Neural progenitor cell (in vitro differentiated cells): ENCODE data around the gene TOGARAM1. TPM values are rescaled to one million over a fixed set of nuclear protein-coding genes. Genes with fewer than 3 reads are reported as not detected.

ENCODE experiments used
- DNase-seq: peaks from one replicate; pipeline ENCODE4 v3.0.0-alpha.2; 2016; ENCODE audit warnings: low spot score
- H2AFZ ChIP-seq: fragments of 200-600 bp; sonication (generic); replicated peaks from 2 replicates; pipeline ENCODE4 v1.6.1; 2016; ENCODE audit warnings: antibody characterized with exemption
- H3F3A ChIP-seq: fragments of 200-600 bp; sonication (generic); 2 replicates; pipeline ENCODE4 v1.6.1; 2016; ENCODE audit warnings: antibody characterized with exemption, low read depth
- H3K27ac ChIP-seq: fragments of 200-600 bp; sonication (generic); 2 replicates; pipeline ENCODE4 v1.5.1; 2016; ENCODE audit warnings: mild to moderate bottlenecking
- H3K27me3 ChIP-seq: fragments of 200-600 bp; sonication (generic); 2 replicates; pipeline ENCODE4 v1.6.1; 2016; ENCODE audit warnings: mild to moderate bottlenecking, moderate library complexity
- H3K36me3 ChIP-seq: fragments of 200-600 bp; sonication (generic); 2 replicates; pipeline ENCODE4 v1.5.1; 2016
- H3K4me1 ChIP-seq: fragments of 200-600 bp; sonication (generic); 2 replicates; pipeline ENCODE4 v1.6.1; 2016; ENCODE audit warnings: mixed run types
- H3K4me2 ChIP-seq: fragments of 200-600 bp; sonication (generic); 2 replicates; pipeline ENCODE4 v1.6.1; 2016
- H3K4me3 ChIP-seq: fragments of 200-600 bp; sonication (generic); 2 replicates; pipeline ENCODE4 v1.5.1; 2016
- H3K79me2 ChIP-seq: fragments of 200-600 bp; sonication (generic); 2 replicates; pipeline ENCODE4 v1.6.1; 2016; ENCODE audit warnings: low read depth
- H3K9ac ChIP-seq: fragments of 200-600 bp; sonication (generic); 2 replicates; pipeline ENCODE4 v1.6.1; 2016
- H3K9me3 ChIP-seq: fragments of 200-600 bp; sonication (generic); 2 replicates; pipeline ENCODE4 v1.5.1; 2016; ENCODE audit warnings: low read depth
- H4K20me1 ChIP-seq: fragments of 200-600 bp; sonication (generic); 2 replicates; pipeline ENCODE4 v1.6.1; 2016; ENCODE audit warnings: low read depth
- H3K27ac Mint-ChIP-seq: 3 replicates; pipeline ENCODE4 v1.8.0; 2021; ENCODE audit warnings: mixed read lengths
- H3K27me3 Mint-ChIP-seq: 2 replicates; pipeline ENCODE4 v1.8.0; 2022; ENCODE audit warnings: low read depth, mild to moderate bottlenecking, inconsistent platforms, moderate library complexity, mixed read lengths; ENCODE audit not compliant: insufficient read depth
- H3K36me3 Mint-ChIP-seq: 3 replicates; pipeline ENCODE4 v1.8.0; 2021; ENCODE audit warnings: mixed read lengths
- H3K4me1 Mint-ChIP-seq: 3 replicates; pipeline ENCODE4 v1.8.0; 2021; ENCODE audit warnings: mixed read lengths
- H3K4me3 Mint-ChIP-seq: 3 replicates; pipeline ENCODE4 v1.8.0; 2021; ENCODE audit warnings: mild to moderate bottlenecking, moderate library complexity, mixed read lengths
- H3K9me3 Mint-ChIP-seq: 3 replicates; pipeline ENCODE4 v1.8.0; 2020; ENCODE audit warnings: mixed read lengths
- EZH2 ChIP-seq: fragments of 200-600 bp; sonication (generic); IDR thresholded peaks from 2 replicates; pipeline ENCODE4 v1.6.1; 2017; ENCODE audit warnings: antibody characterized with exemption, mild to moderate bottlenecking, moderate library complexity
- EZH2phosphoT487 ChIP-seq: fragments of 200-600 bp; sonication (generic); IDR thresholded peaks from 2 replicates; pipeline ENCODE4 v1.6.1; 2017; ENCODE audit warnings: antibody characterized with exemption
- total RNA-seq: library from RNA; depleted of rRNA; stranded (reverse); fragments of >200 nt; gene quantifications from 2 replicates; pipeline ENCODE4 v1.2.3, GENCODE V29; 2015; ENCODE audit warnings: low replicate concordance
- TF ChIP-seq, protein P1 (sequence below): fragments of 200-600 bp; sonication (generic); IDR thresholded peaks from 2 replicates; pipeline ENCODE4 v1.5.1; 2017; ENCODE audit warnings: antibody characterized with exemption, mild to moderate bottlenecking

Gene TOGARAM1
- total RNA-seq, 1 donor from 2014 or later, result 23.1 TPM

- Mint-ChIP-seq H3K4me3 (no peak overlapping the region), H3K27ac (no peak overlapping the region), H3K36me3 (no peaks in the 10 kb centered on the region), H3K27me3 (peaks cover 2% of the 10 kb centered on the region), H3K4me1 (peaks cover 2% of the 10 kb centered on the region), H3K9me3 (no peaks in the 10 kb centered on the region)
- Histone ChIP-seq H3K27ac (no peak overlapping the region), H2AFZ (no peak overlapping the region), H4K20me1 (peaks cover 6% of the 10 kb centered on the region), H3K36me3 (no peaks in the 10 kb centered on the region), H3K27me3 (no peaks in the 10 kb centered on the region), H3K4me3 (no peak overlapping the region), H3K9ac (no peak overlapping the region), H3K4me1 (peaks cover 6% of the 10 kb centered on the region), H3F3A (no peaks in the 10 kb centered on the region), H3K9me3 (no peaks in the 10 kb centered on the region), H3K79me2 (peaks cover 9% of the 10 kb centered on the region), H3K4me2 (no peak overlapping the region)
- DNase-seq, result no peak
- TF ChIP-seq EZH2 (no peak), EZH2phosphoT487 (no peak)
- TF ChIP-seq, protein P1, sequence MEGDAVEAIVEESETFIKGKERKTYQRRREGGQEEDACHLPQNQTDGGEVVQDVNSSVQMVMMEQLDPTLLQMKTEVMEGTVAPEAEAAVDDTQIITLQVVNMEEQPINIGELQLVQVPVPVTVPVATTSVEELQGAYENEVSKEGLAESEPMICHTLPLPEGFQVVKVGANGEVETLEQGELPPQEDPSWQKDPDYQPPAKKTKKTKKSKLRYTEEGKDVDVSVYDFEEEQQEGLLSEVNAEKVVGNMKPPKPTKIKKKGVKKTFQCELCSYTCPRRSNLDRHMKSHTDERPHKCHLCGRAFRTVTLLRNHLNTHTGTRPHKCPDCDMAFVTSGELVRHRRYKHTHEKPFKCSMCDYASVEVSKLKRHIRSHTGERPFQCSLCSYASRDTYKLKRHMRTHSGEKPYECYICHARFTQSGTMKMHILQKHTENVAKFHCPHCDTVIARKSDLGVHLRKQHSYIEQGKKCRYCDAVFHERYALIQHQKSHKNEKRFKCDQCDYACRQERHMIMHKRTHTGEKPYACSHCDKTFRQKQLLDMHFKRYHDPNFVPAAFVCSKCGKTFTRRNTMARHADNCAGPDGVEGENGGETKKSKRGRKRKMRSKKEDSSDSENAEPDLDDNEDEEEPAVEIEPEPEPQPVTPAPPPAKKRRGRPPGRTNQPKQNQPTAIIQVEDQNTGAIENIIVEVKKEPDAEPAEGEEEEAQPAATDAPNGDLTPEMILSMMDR, result no peak
Measured at GRCh38 chr14:44990533-44990932, 28.5 kb downstream of the TOGARAM1 start.

DNA sequence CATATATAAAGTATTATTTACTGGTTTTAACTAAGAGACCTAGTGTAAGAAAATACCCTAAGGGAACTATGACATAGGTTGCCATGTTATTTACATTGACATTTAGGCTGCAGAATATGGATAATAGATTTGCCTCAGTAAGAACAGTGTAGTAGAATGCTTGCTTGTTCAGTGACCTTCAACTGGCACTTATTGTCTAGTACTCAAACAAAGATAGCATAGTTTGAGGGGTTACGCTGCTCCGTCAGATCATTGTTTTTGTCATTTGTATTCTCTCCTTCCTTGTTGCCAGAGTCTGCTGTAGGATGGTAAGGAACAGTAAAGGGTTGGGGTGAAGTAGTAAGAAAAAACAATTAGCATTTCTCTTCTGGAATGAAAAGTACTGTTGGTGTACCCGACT, 33.2 kb downstream of the TOGARAM1 start:
- H3K4me3 ChIP-seq, result no peak overlapping the region
- no peak overlapping the region for H3K4me3 Mint-ChIP-seq
- H3K9me3 ChIP-seq, result no peaks in the 10 kb centered on the region
- H3K4me1 Mint-ChIP-seq, result no peaks in the 10 kb centered on the region
- no peak overlapping the region for H3K27ac ChIP-seq
- H4K20me1 ChIP-seq, result peaks cover 6% of the 10 kb centered on the region
- no peaks in the 10 kb centered on the region for H3F3A ChIP-seq
- no peaks in the 10 kb centered on the region for H3K79me2 ChIP-seq
- H3K9me3 Mint-ChIP-seq, result no peaks in the 10 kb centered on the region
- no peak for TF ChIP-seq EZH2phosphoT487
- TF ChIP-seq, protein P1, result no peak
- no peak overlapping the region for H3K27ac Mint-ChIP-seq
- no peaks in the 10 kb centered on the region for H3K4me1 ChIP-seq
- H2AFZ ChIP-seq, result no peak overlapping the region
- no peak overlapping the region for H3K9ac ChIP-seq
- no peak overlapping the region for H3K4me2 ChIP-seq
- no peaks in the 10 kb centered on the region for H3K27me3 ChIP-seq
- no peaks in the 10 kb centered on the region for H3K36me3 ChIP-seq
- H3K36me3 Mint-ChIP-seq, result peaks cover 10% of the 10 kb centered on the region
- H3K27me3 Mint-ChIP-seq, result no peaks in the 10 kb centered on the region
- DNase-seq, result no peak

- no peaks in the 10 kb centered on the region for H3K4me1 ChIP-seq
- no peaks in the 10 kb centered on the region for H3K27me3 ChIP-seq
- no peak overlapping the region for H3K4me3 ChIP-seq
- TF ChIP-seq, protein P1, result no peak
- TF ChIP-seq EZH2 (no peak), EZH2phosphoT487 (no peak)
- no peaks in the 10 kb centered on the region for H3K79me2 ChIP-seq
- H3K4me2 ChIP-seq, result no peak overlapping the region
- no peaks in the 10 kb centered on the region for H3K36me3 ChIP-seq
- H3K9me3 ChIP-seq, result no peaks in the 10 kb centered on the region
- no peak for DNase-seq
- H4K20me1 ChIP-seq, result peaks cover 6% of the 10 kb centered on the region
- H2AFZ ChIP-seq, result no peak overlapping the region
- peaks cover 10% of the 10 kb centered on the region for H3K36me3 Mint-ChIP-seq
- H3K27me3 Mint-ChIP-seq, result no peaks in the 10 kb centered on the region
- H3K27ac ChIP-seq, result no peak overlapping the region
- no peak overlapping the region for H3K27ac Mint-ChIP-seq
- H3K4me3 Mint-ChIP-seq, result no peak overlapping the region
- no peak overlapping the region for H3K9ac ChIP-seq
- no peaks in the 10 kb centered on the region for H3K9me3 Mint-ChIP-seq
- no peaks in the 10 kb centered on the region for H3F3A ChIP-seq
- H3K4me1 Mint-ChIP-seq, result no peaks in the 10 kb centered on the region
Measured at GRCh38 chr14:44995770-44996294, 33.8 kb downstream of the TOGARAM1 start.
